Stimulated activated CD4-positive, alpha-beta T cell treated with anti-CD3 and anti-CD28 coated beads, Interleukin-12 subunit alpha, Interleukin-12 subunit beta, amount 100 ng/mL, for 48 hours (primary cell): ENCODE results near the gene CREBBP.

Source experiments
- DNase-seq, 3 donors: peaks; one replicate each; pipeline ENCODE4 v3.0.0-alpha.2; 2020; ENCODE audit warnings: low read depth in 2 of 3, low spot score in 1 of 3

Gene CREBBP

DNA sequence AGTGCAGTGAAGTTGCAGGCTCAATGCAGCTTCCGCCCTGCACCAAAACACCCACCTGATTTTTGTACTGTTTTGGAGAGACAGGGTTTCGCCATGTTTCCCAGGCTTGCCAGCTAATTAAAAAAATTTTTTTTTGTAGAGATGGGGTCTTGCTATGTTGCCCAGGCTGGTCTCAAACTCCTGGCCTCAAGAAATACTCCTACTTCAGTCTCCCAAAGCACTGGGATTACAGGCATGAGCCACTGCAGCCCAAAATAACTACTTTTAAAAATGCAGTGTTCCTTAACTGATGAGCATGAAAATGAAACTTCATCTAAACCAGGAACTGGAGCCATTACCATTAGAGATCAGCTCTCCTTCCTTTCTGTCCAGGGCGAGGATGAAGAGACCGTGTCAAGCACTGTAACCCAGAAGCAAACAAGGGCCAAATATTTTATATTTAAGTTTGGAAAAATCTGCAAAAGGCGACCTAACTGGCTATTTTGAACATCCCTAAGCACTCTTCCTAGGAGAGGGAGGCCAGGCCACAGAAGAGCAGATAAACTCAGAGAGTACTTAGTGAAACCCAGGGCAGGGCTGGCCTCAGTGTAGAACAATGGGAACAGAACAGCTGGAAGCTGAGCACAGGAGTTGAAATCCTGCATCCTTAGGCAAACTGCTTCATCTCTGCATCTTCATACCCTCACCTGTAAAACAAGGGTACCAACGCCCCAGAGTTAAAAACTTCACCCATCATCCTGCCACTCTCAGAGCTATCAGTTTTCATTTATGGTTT lies 24.0 kb downstream of the CREBBP start:
- no peak for DNase-seq

DNA sequence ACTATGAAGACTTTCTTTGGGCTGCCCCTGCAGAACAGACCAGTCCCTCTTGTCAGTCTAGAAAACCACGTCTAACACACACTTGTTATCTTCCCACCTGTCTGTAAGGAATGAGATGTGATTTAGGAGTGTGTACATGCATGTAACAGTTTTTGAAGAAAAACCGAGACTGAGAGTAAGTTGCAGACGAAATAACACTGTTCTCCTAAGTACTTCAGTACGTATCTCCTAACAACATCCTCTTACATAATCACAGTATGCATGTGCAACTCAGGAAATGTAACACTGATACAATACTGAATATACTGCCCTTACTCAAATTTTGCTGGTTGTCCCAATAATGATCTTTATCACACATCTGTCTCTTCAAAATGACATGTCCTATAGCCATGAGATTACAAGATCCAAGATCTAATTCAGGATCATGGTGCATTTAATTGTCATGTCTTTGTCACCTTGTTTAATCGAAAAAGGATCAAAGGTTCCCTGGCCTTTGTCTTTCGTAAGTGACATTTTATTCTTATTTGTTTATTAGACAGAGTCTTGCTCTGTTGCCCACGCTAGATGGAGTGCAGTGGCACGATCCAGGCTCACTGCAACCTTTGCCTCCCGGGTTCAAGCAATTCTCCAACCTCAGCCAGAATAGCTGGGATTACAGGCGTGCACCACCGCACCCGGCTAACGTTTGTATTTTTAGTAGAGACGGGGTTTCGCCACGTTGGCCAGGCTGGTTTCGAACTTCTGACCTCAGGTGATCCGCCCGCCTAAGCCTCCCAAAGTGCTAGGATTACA lies 25.6 kb downstream of the CREBBP start:
- no peak for DNase-seq

DNA sequence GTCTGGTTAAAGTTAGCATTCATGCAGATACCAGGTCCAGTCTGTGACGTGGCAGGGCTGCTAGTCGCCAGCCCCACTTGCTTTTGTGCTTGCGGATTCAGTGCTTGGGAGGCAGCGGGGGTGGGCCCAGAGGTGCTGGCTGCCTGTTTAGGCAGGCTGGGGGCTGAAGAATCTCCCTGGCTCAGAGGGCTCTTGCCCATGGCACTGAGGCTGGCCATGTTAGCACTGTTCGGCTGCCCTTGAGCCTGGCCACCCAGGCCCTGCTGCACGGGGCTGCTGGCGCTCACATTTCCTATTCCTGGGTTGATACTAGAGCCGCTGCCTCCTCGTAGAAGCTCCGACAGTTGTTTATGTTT lies 30.0 kb downstream of the CREBBP start:
- no peak for DNase-seq

DNA sequence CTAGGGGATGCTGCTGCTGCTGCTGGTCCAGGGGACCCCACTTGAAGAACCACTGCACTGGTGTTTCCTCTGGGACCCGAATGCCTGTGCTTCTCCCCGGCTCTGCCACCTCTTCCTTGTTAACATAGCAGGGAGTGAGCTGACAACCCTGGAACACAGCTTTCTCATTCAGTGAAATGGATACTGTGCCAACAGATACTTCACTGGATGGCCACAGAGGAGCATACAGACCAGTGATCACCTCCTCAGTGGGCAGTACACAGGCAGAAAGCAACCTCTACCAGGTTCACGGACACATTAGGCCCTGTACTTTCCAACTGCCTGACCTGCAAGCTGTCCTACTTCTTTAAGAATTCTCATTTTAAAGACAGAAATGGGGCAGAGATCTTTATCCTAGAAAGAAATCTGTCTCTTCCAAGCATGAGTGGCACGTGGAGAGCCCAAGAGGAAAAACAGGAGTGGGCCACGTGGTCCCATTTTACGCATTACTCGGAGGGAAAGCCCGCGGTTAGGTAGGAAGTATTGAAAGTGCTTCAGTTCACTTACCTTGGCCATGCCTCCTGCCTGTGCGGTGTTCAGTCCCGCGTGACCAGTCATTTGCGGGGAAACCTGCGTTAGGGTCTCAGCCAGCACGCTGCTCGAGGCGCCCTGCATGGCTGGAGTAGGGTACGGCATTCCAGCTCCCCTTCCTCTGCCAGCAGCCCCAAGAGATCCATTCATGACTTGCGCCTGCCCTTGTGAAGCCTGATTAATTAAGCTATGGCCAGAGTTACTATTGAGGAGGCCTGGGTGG lies 30.6 kb downstream of the CREBBP start:
- DNase-seq: no peak

DNA sequence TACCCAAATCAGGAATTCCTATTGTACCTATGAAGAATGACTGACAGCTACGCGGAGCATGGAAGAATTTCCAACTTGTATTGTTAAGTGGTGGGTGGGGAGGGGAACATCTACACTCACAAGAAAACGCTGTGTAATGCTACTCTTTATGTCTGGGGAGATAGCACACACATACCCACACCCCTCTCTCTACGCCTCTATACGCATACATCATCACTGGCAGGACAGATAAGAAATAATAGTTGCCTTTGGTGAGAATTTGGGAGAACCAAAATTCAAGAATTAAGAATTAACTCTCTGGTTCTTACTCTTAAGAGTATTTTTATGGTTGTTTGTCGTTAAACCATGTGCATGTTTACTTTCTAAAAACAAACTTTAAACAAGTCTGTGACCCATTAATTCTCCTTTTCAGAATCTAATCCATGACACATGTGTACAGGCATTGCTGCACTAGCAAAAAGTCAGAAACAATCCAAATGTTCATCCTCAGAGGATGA lies 33.9 kb downstream of the CREBBP start:
- no peak for DNase-seq

DNA sequence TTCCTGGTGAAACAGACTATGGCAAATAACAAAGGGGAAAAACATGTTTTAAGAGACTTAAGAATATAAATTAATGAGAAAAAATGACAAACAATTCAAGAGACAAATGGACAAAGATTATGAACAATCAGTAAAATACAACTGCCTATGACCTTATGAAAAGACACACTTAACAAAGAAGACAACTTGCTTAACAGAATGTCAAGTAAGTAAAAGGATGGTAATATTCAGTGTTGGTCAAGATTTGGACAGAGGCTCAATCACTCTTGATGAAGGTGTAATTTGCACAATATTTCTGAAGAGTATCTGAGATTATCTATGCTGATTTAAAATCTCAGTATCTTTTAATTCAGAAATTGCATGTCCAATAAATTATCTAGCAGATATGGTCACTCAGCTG lies 34.4 kb downstream of the CREBBP start:
- no peak for DNase-seq

DNA sequence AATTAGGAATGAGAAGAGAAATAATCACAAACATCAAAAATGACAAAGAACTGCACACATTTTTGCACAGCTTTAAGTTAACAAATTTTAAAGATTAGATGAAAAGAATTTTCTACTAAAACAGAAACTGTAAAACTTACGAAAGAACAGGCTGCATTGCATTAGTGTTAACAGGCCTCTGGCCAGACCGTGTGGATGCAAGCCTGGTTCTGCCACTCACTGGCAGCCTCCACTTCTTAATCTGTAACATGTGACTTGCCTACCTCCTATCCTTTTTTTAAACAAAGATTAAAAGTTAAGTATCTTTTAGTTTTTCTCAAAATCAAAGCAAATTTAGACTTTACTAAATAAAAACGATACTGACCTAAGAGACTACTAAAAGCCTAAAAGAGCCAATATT lies 37.5 kb downstream of the CREBBP start:
- DNase-seq: no peak

DNA sequence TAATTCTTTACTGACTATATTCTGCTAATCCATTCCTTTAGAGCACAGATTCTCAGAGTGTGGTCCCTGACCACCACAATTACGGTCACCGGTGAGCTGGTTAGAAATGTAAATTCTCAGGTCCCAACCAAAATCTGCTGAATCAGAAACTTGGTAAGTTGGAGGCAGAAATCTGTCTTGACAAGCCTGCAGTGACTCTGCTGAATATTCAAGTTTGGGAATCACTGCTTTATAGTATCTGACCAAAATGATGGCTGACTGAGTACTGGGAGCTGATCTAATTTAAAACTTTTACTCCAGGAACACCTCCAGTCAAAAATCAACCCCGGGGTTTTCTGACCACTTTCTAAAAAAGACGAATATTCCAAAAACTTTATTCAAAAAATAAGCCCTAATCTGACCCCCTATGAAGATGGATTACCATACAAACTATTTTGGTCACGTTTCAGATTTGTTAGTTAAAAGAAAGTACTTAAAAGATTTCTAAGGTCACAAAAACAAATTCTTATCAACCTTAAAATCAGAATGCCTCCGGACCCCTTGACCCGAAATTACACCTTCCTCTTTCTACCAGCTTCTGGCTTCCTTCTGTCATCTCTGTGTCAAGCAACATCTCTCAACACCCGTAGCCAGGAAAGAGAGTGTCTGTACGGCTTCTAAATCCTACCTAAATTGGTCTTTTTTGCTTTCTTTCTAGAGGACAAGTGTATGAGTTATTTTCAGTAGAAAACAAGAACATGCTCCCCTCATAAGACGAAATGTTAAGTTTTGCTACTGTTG lies 38.6 kb downstream of the CREBBP start:
- DNase-seq: no peak

DNA sequence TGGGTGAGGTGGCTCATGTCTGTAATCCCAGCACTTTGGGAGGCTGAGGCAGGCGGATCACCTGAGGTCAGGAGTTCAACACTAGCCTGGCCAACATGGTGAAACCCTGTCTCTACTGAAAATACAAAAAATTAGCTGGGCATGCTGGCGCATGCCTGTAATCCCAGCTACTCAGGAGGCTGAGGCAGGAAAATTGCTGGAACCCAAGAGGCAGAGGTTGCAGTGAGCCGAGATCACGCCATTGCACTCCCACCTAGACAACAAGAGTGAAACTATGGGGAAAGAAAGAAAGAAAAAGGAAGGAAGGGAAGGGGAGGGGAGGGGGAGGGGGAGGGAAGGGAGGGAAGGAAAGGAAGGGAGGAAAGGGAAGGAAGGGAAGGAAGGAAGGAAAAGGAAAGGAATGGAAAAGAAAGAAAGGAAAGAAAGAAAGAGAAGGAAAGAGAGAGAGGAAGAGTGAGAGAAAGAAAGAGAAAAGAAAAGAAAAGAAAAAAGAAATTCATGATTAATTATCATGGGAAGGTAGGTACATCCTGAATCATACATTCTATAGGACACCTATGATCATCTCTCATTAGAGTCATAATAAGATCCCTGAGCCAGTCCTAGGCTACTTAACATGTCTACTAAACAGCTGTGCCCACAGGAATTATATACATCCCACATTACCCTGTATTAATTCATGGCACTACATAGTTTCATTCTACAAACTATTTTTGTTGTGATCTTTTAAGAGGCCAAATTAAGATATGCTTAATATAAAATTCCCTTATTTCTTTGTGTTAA lies 40.9 kb downstream of the CREBBP start:
- no peak for DNase-seq

DNA sequence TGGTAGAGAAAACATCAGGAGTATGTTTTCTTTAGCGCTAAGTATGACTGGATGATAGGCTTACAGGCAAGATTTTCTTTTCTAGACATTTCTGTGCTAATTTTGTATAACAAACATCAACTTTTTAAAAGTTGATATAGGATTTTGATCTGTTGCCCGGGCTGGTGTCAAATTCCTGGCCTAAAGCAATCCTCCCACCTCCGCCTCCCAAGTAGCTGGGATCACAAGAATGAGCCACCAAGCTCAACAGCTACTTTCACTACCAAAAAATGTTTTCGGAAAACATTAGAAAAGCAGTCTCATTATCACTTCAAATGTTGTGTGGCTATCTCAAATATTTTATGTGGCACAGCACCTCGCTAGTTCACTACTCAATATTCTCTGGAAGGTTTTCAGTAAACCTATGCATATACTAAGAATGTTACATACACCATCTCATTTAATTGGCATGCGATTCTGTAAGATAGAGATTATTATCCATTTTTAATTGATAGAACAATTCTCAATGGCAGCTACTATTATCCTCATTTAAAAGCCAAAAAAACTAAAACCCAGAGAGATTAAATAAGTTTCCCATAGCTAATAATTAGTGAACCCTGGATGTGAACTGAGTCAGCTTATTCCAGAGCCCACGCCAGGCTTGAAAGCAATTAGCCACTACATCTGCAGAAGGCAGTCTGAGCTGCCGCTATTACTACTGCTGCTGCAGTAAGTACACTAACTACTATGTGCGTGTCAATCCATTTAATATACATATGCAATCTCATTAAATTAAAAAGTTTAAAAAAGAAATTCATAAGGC lies 41.7 kb downstream of the CREBBP start:
- DNase-seq: no peak

DNA sequence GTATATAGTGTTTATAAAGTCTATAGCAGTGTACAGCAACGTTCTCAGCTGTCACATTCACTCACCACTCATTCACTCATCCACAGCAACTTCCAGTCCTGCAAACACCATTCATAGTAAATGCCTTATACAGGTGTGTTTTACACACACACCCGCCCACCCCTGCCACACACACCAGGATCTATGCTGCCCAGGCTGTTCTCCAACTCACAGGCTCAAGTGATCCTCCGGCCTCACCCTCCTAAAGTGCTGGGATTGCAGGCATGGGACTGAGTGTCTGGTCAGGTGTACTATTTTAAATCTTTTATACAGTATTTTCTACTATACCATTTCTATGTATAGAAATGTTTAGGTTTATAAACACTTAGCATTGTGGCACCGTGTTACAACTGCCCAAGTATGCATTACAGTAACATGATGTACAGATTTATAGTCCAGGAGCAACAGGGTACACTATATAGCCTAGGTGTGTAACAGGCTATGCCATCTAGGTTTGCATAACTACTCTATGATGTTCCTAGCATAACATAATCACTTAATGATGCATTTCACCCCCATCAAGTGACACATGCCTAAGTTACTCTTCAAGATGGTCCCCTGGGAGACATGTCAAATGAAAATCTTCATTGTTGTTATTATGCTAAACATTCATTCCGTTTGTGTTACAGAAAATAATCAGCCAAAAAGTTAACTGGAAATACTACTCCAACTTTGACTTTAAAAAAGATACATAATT lies 42.5 kb downstream of the CREBBP start:
- no peak for DNase-seq

DNA sequence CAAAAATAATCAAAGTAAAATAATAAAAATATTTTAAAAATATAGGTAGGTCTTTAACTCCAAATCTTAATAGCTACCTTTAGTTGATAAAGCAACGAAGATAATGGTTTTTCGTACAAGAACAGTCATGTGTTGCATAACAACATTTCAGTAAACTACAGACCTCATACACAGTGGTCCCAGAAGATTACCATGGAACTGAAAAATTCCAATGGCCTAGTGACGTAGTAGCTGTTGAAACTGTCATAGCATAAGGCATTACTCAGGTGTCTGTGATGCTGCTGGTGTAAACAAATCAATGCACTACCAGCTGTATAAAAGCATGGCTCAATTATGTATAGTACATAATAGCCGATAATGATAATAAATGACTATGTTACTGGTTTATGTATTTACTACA lies 43.9 kb downstream of the CREBBP start:
- DNase-seq: no peak

DNA sequence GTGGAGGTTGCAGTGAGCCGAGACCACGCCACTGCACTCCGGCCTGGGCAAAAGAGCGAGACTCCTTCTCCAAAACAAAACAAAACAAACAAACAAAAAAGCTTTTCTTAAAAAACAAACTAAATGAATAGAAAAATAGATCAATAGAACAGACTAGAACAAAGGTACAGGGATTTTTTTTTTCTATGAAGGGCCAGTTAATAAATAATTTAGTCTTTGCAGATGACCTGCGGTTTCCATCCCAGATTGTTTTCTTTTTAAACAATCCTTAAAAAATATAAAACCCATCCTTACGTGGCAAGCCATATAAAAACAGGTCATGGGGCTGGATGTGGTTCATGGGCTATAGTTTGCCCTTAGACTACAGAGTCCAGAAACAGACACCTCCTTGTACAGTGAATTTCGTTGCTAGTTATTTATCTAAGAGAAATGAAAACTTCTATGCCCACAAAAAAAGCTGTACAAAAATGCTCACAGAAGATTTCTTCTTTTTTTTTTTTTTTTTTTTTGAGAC lies 45.4 kb downstream of the CREBBP start:
- no peak for DNase-seq

DNA sequence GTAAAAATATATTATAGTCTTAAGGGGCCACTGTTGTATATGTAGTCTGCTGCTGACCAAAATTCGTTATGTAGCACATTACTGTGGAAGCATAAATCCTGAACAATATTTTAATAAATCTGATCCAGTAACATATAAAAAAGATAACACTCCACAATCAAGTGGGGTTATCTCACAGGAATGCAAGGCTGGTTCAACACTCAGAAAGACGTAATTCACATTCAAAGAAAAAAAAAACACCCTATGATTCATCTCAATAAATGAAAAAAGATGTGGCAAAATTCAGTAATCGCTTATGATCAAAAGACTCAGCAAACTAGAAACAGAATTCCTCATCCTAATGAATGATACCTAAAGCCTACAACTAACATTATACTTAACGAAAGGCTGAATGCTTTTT lies 47.8 kb downstream of the CREBBP start:
- DNase-seq: no peak

DNA sequence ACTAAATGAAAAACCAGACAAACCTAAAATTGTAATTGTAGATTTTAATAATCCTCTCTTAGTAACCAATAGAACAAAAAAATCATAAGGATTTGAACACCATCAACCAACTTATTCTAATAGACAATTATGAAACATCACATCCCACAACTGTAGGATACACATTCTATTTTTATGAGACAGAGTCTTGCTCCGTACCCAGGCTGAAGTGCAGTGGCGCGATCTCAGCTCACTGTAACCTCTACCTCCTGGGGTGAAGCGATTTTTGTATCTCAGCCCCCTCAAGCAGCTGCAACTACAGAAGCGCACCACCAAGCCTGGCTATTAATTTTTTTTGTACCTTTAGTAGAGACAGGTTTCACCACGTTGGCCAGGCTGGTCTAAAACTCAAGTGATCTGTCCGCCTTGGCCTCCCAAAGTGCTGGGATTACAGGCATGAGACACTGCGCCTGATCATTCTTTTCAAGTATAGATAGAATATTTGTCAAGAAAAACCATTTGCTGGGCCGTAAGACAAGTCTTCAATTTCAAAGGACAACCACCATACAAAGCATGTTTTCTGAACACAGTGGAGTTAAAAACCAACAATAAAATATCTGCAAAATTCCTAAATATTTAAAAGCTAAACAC lies 49.8 kb downstream of the CREBBP start:
- DNase-seq: no peak

DNA sequence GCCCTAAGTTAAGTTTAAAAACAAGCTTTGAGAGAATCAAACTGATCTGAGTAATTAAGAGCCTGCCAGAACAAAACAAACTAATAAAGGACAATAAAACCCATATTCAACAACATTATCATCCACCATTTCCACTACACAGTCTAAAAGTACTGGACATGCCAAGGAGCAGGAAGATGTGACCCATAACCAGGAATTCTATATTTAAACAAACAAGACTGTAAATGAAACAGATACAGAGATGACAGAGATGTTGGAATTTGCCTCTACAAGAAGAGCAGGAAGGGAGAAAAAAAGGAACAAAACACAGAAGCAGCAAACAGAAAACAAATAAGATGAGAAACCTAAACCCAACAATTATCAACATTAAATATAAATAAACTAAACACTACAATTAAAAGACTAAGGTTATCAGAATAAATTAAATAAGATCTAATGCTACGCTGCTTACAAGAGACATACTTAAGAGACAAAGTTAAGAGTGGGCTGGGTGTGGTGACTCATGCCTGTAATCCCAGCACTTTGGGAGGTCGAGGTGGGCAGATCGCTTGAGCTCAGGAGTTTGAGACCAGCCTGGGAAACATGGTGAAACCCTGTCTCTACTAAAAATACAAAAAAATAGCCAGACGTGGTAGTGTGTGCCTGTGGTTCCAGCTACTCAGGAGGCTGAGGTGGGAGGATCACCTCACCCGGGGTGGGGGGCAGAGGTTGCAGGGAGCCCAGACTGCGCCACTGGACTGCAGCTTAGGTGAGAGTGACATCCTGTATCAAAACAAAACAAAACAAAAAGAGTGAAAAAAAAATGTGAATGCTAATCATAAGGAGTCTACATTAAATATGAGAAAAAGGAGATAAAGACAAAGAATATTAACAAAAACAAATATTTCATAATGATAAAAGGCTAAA lies 50.6 kb downstream of the CREBBP start:
- no peak for DNase-seq

DNA sequence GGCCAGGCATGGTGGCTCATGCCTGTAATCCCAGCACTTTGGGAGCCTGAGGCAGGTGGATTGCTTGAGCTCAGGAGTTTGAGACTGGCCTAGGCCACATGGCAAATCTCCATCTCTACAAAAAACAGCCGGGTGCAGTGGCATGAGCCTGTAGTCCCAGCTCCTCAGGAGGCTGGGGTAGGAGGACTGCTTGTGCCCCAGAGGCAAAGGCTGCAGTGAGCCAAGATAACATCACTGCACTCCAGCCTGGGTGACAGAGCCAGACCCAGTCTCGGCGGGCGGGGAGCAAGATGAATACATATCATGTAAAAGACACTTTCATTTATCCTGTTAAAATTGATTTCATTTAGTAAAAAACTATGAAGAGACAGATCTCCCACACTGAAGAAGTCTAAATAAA lies 54.6 kb downstream of the CREBBP start:
- DNase-seq: no peak
